ENCODE results near the gene KRT38.
A peak's percentile ranks its signal among the peaks of the same experiment; 100 is the strongest.

KRT38 gene

DNA sequence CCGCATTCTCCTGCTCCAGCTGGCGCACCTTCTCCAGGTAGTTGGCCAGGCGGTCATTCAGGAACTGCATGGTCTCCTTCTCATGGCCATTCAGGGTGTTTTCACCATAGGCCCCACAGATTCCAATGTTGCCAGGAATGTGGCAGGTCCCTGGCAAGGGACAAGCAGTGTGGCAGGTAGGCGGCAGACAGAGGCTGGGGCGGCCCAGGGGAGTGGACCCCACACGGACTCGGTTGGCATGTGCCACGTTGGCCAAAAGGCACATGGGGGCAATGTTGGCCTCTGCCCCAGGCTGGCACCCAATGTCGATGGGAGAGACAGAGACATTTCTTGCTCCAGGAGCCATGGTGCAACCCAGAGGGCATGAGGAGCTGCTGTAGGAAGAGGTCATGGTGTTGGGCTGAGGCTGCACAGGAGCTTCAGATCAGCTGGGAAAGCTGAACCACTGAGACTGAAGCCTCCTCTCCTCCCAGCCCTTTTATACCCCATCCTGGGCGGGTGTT lies at the start of gene KRT38:
Gene KRT38, minus strand, starts transcription at position 453 of the 503 bp plus-strand sequence. Its CDS starts 62 bp downstream, at position 391.
- TF ChIP-seq, protein P1, sequence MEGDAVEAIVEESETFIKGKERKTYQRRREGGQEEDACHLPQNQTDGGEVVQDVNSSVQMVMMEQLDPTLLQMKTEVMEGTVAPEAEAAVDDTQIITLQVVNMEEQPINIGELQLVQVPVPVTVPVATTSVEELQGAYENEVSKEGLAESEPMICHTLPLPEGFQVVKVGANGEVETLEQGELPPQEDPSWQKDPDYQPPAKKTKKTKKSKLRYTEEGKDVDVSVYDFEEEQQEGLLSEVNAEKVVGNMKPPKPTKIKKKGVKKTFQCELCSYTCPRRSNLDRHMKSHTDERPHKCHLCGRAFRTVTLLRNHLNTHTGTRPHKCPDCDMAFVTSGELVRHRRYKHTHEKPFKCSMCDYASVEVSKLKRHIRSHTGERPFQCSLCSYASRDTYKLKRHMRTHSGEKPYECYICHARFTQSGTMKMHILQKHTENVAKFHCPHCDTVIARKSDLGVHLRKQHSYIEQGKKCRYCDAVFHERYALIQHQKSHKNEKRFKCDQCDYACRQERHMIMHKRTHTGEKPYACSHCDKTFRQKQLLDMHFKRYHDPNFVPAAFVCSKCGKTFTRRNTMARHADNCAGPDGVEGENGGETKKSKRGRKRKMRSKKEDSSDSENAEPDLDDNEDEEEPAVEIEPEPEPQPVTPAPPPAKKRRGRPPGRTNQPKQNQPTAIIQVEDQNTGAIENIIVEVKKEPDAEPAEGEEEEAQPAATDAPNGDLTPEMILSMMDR (IDR thresholded peaks at IDR 0.05; ENCODE audit: insufficient read depth, missing control alignments): no peak
- no peak for DNase-seq (ENCODE audit: insufficient read length, low spot score)
- no peak for FAIRE-seq

DNA sequence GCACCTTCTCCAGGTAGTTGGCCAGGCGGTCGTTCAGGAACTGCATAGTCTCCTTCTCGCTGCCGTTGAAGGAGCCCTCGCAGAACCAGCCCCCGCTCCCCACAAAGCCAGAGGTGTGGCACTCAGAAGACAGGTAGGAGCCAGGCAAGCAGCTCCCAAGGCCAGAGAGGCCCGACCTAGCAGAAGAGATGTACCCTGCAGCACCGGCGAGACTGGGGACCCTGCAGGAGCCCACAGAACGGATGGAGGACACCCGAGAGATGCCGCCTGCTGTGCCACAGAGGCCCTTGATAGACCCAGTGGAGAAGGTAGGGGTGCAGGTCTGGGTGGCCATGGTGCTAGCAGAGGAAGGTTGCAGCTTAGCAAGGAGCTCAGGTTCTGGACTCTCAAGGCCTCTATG lies 48.7 kb upstream of the KRT38 start, which contains the start of gene KRT36:
Gene KRT36, minus strand, starts transcription at position 380 of the 400 bp plus-strand sequence. Its CDS starts 46 bp downstream, at position 334.
- TF ChIP-seq, protein P1 (IDR thresholded peaks at IDR 0.05; ENCODE audit: insufficient read depth, missing control alignments): no peak

DNA sequence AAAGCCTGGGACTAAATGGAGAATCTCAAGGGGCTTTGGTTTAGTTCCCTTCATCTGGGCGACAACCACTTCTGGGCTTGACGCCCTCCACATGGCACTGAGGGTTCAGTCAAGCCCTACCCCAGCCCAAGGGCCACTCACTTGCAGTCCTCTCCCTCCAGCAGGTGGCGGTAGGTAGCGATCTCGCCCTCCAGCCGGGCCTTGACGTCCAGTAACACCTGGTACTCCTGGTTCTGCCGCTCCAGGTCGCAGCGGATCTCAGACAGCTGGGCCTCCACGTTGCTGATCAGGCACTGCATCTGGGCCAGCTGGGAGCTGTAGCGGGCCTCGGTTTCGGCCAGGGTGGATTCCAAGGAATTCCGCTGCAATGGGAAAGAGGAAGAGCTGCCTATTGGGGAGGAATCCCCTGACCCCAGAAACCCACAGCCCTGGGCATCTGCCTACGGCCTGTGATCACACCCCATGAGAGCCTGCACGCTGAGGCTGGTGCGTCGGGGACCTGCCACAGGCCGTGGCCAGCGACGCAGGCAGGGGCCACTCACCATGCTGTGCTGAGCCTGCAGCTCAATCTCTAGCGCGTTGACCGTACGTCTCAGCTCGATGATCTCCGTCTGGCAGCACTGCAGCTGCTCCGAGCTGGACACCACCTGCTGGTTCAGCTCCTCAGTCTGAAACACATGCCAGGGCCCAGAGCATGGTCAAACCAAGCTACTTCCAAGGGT lies 46.2 kb upstream of the KRT38 start:
- TF ChIP-seq, protein P1 (IDR thresholded peaks at IDR 0.05; ENCODE audit: insufficient read depth, missing control alignments): peak; percentile 41
- DNase-seq (ENCODE audit: insufficient read length, low spot score): no peak
- FAIRE-seq: no peak

More for the DNA sequence above, 48.7 kb upstream of the KRT38 start, which contains the start of gene KRT36:
- no peak for FAIRE-seq
- no peak for DNase-seq (ENCODE audit: insufficient read length, low spot score)

DNA sequence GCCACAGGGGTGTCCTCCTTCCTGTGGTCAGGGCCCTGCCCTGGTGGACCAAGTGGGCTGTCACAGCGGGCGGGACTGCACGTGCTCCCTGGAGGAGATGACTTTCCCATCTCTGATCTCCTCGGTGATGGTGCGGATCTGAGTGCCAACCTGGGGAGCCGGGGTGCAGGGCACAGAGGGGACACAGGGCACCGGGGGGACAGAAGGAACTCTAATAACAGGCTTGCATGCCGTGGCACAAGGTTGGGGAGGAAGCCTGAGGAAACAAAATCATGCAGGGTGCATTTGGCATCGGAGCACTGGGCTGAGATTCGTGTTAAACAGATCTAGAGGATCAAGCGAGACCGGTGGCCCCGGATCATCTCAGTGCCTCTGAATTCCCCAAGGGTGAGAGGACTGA lies 45.5 kb upstream of the KRT38 start:
- TF ChIP-seq, protein P1 (IDR thresholded peaks at IDR 0.05; ENCODE audit: insufficient read depth, missing control alignments): no peak
- DNase-seq (ENCODE audit: insufficient read length, low spot score) (no peak), FAIRE-seq (no peak)

DNA sequence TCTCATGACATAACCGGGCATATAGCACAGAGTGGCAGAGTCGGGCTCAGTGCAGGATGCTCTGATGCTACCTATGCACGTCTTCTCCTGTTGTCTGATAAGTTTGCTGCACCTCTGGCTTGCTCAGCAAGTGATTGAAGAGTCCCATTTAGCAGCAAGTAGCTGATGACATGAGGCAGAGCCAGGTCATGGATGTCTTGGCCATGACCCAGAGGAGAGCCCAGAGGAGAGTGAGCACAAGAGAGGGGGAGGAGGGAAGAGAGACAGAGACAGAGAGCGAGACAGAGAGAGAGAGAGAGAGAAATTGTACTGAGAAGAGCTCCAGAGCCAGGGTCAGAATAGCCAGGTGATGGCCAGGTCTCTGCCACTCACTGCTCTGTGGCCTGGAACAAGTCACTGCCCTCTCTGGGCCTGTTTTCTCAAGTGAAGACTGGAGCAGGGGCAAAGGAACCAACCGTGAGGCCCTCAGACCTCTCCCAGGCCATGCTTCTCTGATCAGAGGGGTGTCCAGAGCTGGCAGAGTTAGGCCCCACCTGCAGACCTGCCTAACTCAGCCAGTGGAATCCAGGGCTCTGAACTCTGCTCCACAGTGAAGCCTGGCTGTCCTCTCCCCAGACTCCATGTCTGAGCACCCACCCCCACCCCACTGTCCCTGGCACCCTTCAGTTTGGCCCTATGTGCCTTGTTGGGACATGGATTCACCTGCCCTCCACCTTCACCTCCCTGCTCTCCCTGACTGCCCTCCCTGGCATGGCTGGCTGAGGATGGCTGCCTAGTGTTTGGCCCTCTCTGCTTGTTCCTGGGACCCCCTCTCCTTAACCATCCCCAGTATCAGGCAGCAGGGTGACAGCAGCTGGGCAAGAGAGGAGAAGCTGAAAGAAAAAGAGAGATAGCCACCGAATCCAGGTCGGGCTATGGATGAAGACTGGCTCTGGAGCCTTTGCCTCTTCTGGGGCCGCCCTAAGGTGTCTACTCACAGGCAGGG lies 44.4 kb upstream of the KRT38 start:
- FAIRE-seq: no peak
- TF ChIP-seq, protein P1 (IDR thresholded peaks at IDR 0.05; ENCODE audit: insufficient read depth, missing control alignments): no peak

DNA sequence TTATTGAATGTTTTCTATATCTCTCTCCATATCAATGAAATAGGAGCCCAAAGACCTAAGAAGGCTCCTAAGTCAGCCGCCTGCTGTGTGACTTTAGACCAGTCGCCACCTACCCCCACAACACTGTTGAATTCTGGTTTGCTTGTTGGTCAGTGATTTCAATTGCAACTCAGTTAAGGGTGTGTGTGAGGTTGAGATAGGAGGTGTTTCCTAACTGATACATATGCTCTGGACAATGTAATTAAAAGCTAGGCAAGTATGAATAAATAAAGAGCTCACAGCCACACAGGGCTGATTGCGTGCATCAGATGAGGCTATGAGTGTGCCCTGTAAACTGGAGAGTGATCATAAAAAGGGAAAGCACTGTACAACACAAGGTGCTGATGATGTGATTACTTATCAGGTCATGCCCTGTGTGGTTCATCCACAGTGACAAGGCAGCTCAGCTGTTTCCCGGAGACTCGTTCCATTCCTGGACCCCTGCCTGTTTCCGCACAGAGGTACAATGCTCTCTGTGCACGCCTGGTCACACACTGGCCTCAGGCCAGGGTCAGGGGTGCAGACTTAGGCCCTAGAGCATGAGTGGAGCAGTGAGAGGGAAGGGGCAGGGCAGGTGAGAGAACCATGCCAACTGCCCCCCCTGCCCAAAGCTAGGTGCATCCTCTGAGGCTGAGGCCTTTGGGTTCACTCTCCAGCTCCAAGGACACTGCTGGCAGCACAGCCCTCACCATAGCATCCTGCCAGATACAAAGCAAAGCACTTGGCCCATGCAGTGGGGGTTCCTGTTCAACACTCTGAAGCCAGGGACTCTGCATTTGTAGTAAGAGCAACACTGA lies 43.4 kb upstream of the KRT38 start:
- TF ChIP-seq, protein P1 (IDR thresholded peaks at IDR 0.05; ENCODE audit: insufficient read depth, missing control alignments): no peak
- DNase-seq (ENCODE audit: insufficient read length, low spot score) (no peak), FAIRE-seq (no peak)

More for the DNA sequence above, 44.4 kb upstream of the KRT38 start:
- no peak for DNase-seq (ENCODE audit: insufficient read length, low spot score)

Data from D721Med (cell line).